PC-9 (cell line): ENCODE measurements around the gene BCL2L15. TPM values are rescaled to one million over a fixed set of nuclear protein-coding genes. Genes with fewer than 3 reads are reported as not detected.

Experiments
- BruUV-seq: library from RNA; stranded (reverse); fragments of 400-500 nt; replicated peaks from 2 replicates; lab custom pipeline; 2021; lab: Mats Ljungman, UMichigan
- CTCF ChIA-PET: fragments of 300-600 bp; sonication (Branson Sonifier 250); formaldehyde crosslinking; loops from one replicate; lab custom pipeline; 2022; ENCODE audit warnings: antibody characterized with exemption; lab: Charles Lee
- POLR2A ChIA-PET: fragments of 300-600 bp; sonication (Branson Sonifier 250); formaldehyde crosslinking; loops from one replicate; lab custom pipeline; 2022; ENCODE audit warnings: antibody characterized with exemption; ENCODE audit not compliant: unreplicated experiment; lab: Charles Lee
- DNase-seq, 2 experiments: peaks; one replicate each; pipeline versions ENCODE4 v3.0.0 to v3.0.0-alpha.2; 2015 to 2022; ENCODE audit warnings: mixed read lengths in 1 of 2
- H2AFZ ChIP-seq: fragments of 200-600 bp; sonication (generic); 2 replicates; pipeline ENCODE4 v1.8.1; 2017; ENCODE audit warnings: antibody characterized with exemption
- H3F3A ChIP-seq: fragments of 200-600 bp; sonication (generic); 2 replicates; pipeline ENCODE4 v1.8.1; 2017; ENCODE audit warnings: antibody characterized with exemption, mild to moderate bottlenecking, low read depth; ENCODE audit not compliant: insufficient read depth
- H3K27ac ChIP-seq: fragments of 200-600 bp; sonication (generic); 2 replicates; pipeline ENCODE4 v1.6.1; 2016; ENCODE audit warnings: mixed run types
- H3K27me3 ChIP-seq: fragments of 200-600 bp; sonication (generic); 2 replicates; pipeline ENCODE4 v1.6.1; 2016; ENCODE audit warnings: low read depth, mixed run types; ENCODE audit not compliant: insufficient read depth
- H3K36me3 ChIP-seq: fragments of 200-600 bp; sonication (generic); 2 replicates; pipeline ENCODE4 v1.6.1; 2016; ENCODE audit warnings: low read depth, mixed run types
- H3K4me1 ChIP-seq: fragments of 200-600 bp; sonication (generic); replicated peaks from 2 replicates; pipeline ENCODE4 v1.6.1; 2016; ENCODE audit warnings: mixed run types; ENCODE audit not compliant: insufficient read depth
- H3K4me2 ChIP-seq: fragments of 200-600 bp; sonication (generic); 2 replicates; pipeline ENCODE4 v1.6.1; 2017; ENCODE audit warnings: mixed run types
- H3K4me3 ChIP-seq: fragments of 200-600 bp; sonication (generic); 2 replicates; pipeline ENCODE4 v1.6.1; 2016; ENCODE audit warnings: mixed run types
- H3K79me2 ChIP-seq: fragments of 200-600 bp; sonication (generic); 2 replicates; pipeline ENCODE4 v1.6.1; 2017; ENCODE audit warnings: low read depth, mixed run types
- H3K9me2 ChIP-seq: fragments of 200-600 bp; sonication (generic); 2 replicates; pipeline ENCODE4 v1.8.1; 2017; ENCODE audit warnings: mild to moderate bottlenecking; ENCODE audit not compliant: insufficient read depth
- H3K9me3 ChIP-seq: fragments of 200-600 bp; sonication (generic); 2 replicates; pipeline ENCODE4 v1.8.1; 2016; ENCODE audit warnings: low read depth; ENCODE audit not compliant: insufficient read depth
- H4K20me1 ChIP-seq: fragments of 200-600 bp; sonication (generic); 2 replicates; pipeline ENCODE4 v1.8.1; 2017; ENCODE audit not compliant: insufficient read depth
- EZH2 ChIP-seq: fragments of 200-600 bp; sonication (generic); IDR thresholded peaks from 2 replicates; pipeline ENCODE4 v1.8.0; 2017; ENCODE audit warnings: antibody characterized with exemption, low read depth
- intact Hi-C: fragments of 100-400 bp; cut with micrococcal nuclease; formaldehyde crosslinking; loops from one replicate; pipeline ENCODE4 v1.10.0; 2022; ENCODE audit not compliant: unreplicated experiment
- total RNA-seq: library from RNA; stranded (reverse); gene quantifications from 2 replicates; pipeline ENCODE4 v1.2.3, GENCODE V29; 2021
- TF ChIP-seq, protein P1 (sequence below): fragments of 200-600 bp; sonication (generic); conservative IDR thresholded peaks from 2 replicates; pipeline ENCODE4 v1.6.1; 2017; ENCODE audit warnings: mixed run types, antibody characterized with exemption, mild to moderate bottlenecking, moderate library complexity

Gene BCL2L15
- total RNA-seq, 1 experiment from 2014 or later = 0.15 TPM

DNA sequence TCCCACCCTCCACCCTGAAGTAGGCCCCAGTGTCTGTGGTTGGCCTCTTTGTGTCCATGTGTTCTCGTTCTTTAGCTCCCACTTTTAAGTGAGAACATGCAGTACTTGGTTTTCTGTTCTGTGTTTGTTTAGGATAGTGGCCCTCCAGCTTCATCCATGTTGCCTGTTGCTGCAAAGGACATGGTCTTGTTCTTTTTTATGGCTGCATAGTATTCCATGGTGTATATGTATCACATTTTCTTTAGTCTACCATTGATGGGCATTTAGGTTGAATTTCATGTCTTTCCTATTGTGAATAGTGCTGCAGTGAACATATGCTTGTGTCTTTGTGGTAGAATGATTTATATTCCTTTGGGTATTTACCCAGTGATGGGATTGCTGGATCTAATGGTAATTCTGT lies 47.8 kb upstream of the BCL2L15 start:
- peaks cover 41% of the 10 kb centered on the region for H4K20me1 ChIP-seq
- CTCF ChIA-PET = no interaction called here
- no TSS peak for BruUV-seq

GRCh38 chr1:113934511-113935055 lies 47.2 kb upstream of the BCL2L15 start:
- Histone ChIP-seq H3F3A (peaks cover 16% of the 10 kb centered on the region), H3K9me3 (no peaks in the 10 kb centered on the region), H3K27ac (no peak overlapping the region), H3K36me3 (peaks cover 6% of the 10 kb centered on the region; the same call in 1 of the 2 replicates), H3K4me3 (no peak overlapping the region), H3K4me2 (no peak overlapping the region), H3K9me2 (no peaks in the 10 kb centered on the region), H3K79me2 (peaks cover 95% of the 10 kb centered on the region), H4K20me1 (peaks cover 41% of the 10 kb centered on the region), H3K4me1 (peaks cover 23% of the 10 kb centered on the region), H3K27me3 (no peaks in the 10 kb centered on the region), H2AFZ (no peak overlapping the region)
- no TSS peak for BruUV-seq
- POLR2A ChIA-PET = interaction anchor here (0.6 kb wide), 1 partner anchor 21 kb away, joined by 5 read pairs; no protein-coding TSS in a partner anchor
- TF ChIP-seq, protein P1, sequence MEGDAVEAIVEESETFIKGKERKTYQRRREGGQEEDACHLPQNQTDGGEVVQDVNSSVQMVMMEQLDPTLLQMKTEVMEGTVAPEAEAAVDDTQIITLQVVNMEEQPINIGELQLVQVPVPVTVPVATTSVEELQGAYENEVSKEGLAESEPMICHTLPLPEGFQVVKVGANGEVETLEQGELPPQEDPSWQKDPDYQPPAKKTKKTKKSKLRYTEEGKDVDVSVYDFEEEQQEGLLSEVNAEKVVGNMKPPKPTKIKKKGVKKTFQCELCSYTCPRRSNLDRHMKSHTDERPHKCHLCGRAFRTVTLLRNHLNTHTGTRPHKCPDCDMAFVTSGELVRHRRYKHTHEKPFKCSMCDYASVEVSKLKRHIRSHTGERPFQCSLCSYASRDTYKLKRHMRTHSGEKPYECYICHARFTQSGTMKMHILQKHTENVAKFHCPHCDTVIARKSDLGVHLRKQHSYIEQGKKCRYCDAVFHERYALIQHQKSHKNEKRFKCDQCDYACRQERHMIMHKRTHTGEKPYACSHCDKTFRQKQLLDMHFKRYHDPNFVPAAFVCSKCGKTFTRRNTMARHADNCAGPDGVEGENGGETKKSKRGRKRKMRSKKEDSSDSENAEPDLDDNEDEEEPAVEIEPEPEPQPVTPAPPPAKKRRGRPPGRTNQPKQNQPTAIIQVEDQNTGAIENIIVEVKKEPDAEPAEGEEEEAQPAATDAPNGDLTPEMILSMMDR = no peak
- no peak for TF ChIP-seq EZH2
- DNase-seq = no peak
- CTCF ChIA-PET = no interaction called here
- intact Hi-C loops = no loop called here

More for the DNA sequence above, 47.8 kb upstream of the BCL2L15 start:
- DNase-seq = no peak
- peaks cover 16% of the 10 kb centered on the region for H3F3A ChIP-seq
- no peak overlapping the region for H3K27ac ChIP-seq
- H3K36me3 ChIP-seq = peaks cover 9% of the 10 kb centered on the region; the same call in 1 of the 2 replicates
- TF ChIP-seq, protein P1 = no peak
- TF ChIP-seq EZH2 = no peak
- no peaks in the 10 kb centered on the region for H3K9me3 ChIP-seq
- H3K4me2 ChIP-seq = no peak overlapping the region
- intact Hi-C loops = no loop called here
- H3K79me2 ChIP-seq = peaks cover 97% of the 10 kb centered on the region
- H3K4me1 ChIP-seq = peaks cover 23% of the 10 kb centered on the region
- H3K4me3 ChIP-seq = no peak overlapping the region
- no peak overlapping the region for H2AFZ ChIP-seq
- H3K9me2 ChIP-seq = no peaks in the 10 kb centered on the region
- no peaks in the 10 kb centered on the region for H3K27me3 ChIP-seq
- POLR2A ChIA-PET = no interaction called here

DNA sequence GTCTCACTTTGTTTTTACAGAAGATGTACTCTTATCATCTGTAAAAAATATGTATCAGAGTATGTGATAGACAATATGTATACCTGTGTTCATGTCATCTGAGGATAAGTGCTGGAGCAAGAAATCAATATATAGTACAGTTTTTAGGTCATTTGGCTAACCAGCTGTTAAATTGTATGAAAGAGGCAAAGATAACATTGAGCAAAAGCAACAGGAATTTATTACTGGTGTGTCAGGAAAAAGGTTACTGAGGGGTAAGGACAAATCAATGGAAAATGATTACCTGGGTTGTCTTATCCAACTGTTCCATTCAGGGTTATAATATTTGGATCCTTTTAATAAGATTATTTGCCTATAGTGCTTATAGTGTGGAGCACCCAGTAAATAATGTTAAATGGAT lies 46.6 kb upstream of the BCL2L15 start:
- Histone ChIP-seq H2AFZ (no peak overlapping the region), H3K27ac (no peak overlapping the region), H3K36me3 (peaks cover 6% of the 10 kb centered on the region; the same call in 1 of the 2 replicates), H3K9me2 (no peaks in the 10 kb centered on the region), H3K9me3 (no peaks in the 10 kb centered on the region), H4K20me1 (peaks cover 41% of the 10 kb centered on the region), H3K4me3 (no peak overlapping the region), H3K79me2 (peaks cover 90% of the 10 kb centered on the region), H3F3A (peaks cover 16% of the 10 kb centered on the region), H3K4me1 (peaks cover 19% of the 10 kb centered on the region), H3K27me3 (no peaks in the 10 kb centered on the region), H3K4me2 (no peak overlapping the region)
- TF ChIP-seq, protein P1 = no peak
- no peak for TF ChIP-seq EZH2
- ChIA-PET POLR2A (interaction anchor here (0.6 kb wide), 1 partner anchor 20 kb away, joined by 5 read pairs; no protein-coding TSS in a partner anchor), CTCF (interaction anchor here (0.6 kb wide), 1 partner anchor 12 kb away, joined by 5 read pairs; no protein-coding TSS in a partner anchor)
- no TSS peak for BruUV-seq
- no peak for DNase-seq
- intact Hi-C loops = no loop called here
